ENCODE results near the gene PNKP. TPM values are rescaled to one million over a fixed set of nuclear protein-coding genes. Genes with fewer than 3 reads are reported as not detected.

PNKP gene
- total RNA-seq, 1 donor = 40.2 TPM

DNA sequence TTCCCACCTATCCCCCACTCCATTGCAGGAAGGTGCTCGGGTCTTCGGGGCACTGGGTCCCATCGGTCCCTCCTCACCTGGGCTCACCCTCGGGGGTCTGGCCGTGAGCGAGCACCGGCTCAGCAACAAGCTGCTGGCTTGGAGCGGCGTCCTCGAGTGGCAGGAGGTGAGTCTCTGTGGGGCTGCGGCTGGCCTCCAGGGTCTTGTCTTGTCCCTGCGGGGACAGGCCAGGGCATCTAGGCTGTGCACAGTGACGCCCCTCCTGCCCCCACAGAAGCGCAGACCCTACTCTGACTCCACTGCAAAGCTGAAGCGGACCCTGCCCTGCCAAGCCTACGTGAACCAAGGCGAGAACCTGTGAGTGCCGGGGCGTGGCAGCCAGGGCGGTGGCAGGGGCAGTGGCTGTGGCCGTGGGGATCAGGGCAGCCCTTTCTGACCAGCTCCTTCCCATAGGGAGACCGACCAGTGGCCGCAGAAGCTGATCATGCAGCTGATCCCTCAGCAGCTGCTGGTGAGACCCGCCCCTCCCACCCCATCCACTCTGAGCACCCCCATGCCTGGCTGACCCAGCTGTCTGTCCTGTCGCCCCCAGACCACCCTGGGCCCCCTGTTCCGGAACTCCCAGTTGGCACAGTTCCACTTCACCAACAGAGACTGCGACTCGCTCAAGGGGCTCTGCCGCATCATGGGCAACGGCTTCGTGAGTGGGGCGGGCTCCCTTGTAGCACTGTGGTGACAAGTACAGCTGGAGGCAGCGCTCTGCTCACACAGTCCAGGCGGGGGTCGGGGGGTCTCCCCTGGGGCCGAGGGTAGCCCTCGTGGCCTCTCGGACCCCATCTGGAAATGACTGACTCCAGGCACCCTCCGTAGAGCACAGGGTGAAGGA, 12.8 kb downstream of the PNKP start:
- no peak for DNase-seq (ENCODE audit: low read depth)
- TF ChIP-seq, protein P1, sequence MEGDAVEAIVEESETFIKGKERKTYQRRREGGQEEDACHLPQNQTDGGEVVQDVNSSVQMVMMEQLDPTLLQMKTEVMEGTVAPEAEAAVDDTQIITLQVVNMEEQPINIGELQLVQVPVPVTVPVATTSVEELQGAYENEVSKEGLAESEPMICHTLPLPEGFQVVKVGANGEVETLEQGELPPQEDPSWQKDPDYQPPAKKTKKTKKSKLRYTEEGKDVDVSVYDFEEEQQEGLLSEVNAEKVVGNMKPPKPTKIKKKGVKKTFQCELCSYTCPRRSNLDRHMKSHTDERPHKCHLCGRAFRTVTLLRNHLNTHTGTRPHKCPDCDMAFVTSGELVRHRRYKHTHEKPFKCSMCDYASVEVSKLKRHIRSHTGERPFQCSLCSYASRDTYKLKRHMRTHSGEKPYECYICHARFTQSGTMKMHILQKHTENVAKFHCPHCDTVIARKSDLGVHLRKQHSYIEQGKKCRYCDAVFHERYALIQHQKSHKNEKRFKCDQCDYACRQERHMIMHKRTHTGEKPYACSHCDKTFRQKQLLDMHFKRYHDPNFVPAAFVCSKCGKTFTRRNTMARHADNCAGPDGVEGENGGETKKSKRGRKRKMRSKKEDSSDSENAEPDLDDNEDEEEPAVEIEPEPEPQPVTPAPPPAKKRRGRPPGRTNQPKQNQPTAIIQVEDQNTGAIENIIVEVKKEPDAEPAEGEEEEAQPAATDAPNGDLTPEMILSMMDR (IDR thresholded peaks at IDR 0.05; ENCODE audit: insufficient read depth, low read depth, low read length) = no peak
- no peak overlapping the region for H3K4me3 ChIP-seq (ENCODE audit: low read depth, low read length)

DNA sequence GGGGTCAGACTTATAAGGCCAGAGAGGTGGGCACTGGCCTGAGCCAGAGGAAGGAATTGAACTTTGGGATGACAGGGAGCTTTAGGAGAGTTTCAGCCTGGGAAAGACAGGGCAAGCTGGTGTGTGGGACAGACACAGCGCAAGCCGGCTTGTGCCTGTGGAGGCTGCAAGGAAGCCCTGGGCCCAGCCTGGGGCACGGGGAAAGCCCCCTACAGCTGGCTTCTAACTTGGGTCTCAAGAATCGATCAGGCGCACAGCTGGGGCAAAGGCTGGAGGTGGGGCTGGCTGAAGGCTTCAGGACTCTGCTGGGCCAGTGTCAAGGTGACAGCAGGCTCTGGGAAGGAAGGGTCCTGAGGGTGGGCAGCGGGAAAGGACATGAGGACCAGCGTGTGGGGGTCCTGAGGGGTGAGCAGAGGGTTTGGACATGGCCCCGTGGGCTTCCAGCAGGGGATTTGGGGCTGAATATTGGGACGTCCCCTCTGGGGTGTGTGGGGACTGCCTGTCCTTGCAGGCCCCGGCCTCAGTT, 13.5 kb downstream of the PNKP start:
- no peak overlapping the region for H3K4me3 ChIP-seq (ENCODE audit: low read depth, low read length)
- DNase-seq (ENCODE audit: low read depth) = no peak
- TF ChIP-seq, protein P1 (IDR thresholded peaks at IDR 0.05; ENCODE audit: insufficient read depth, low read depth, low read length) = no peak

- DNase-seq (ENCODE audit: low read depth) = no peak
- TF ChIP-seq, protein P1 (IDR thresholded peaks at IDR 0.05; ENCODE audit: insufficient read depth, low read depth, low read length) = no peak
- peak overlapping the region; percentile 89 for H3K4me3 ChIP-seq (ENCODE audit: low read depth, low read length)
Observed at GRCh38 chr19:49852631-49853126, 14.7 kb downstream of the PNKP start.

GRCh38 chr19:49851456-49852259, 15.7 kb downstream of the PNKP start:
- peak overlapping the region; percentile 89 for H3K4me3 ChIP-seq (ENCODE audit: low read depth, low read length)
- peak; percentile 44 for DNase-seq (ENCODE audit: low read depth)
- TF ChIP-seq, protein P1 (IDR thresholded peaks at IDR 0.05; ENCODE audit: insufficient read depth, low read depth, low read length) = no peak

- TF ChIP-seq, protein P1 (IDR thresholded peaks at IDR 0.05; ENCODE audit: insufficient read depth, low read depth, low read length) = no peak
- peak; percentile 95 for DNase-seq (ENCODE audit: low read depth)
Observed at GRCh38 chr19:49850487-49851342, 16.7 kb downstream of the PNKP start, which contains the start of gene PTOV1. PTOV1 (plus strand) TSS chr19:49851159.

GRCh38 chr19:49850221-49850486, 17.2 kb downstream of the PNKP start:
- H3K4me3 ChIP-seq (ENCODE audit: low read depth, low read length) = peak overlapping the region; percentile 89
- DNase-seq (ENCODE audit: low read depth) = no peak
- TF ChIP-seq, protein P1 (IDR thresholded peaks at IDR 0.05; ENCODE audit: insufficient read depth, low read depth, low read length) = no peak

More at GRCh38 chr19:49850487-49851342, 16.7 kb downstream of the PNKP start, which contains the start of gene PTOV1:
- H3K4me3 ChIP-seq (ENCODE audit: low read depth, low read length) = peak within 1 kb of the TSS; percentile 89
